Measurements from ENCODE around the gene PF4V1. TPM values are rescaled to one million over a fixed set of nuclear protein-coding genes. Genes with fewer than 3 reads are reported as not detected.
A peak's percentile ranks its signal among the peaks of the same experiment; 100 is the strongest.

The PF4V1 gene
- polyA plus RNA-seq, 1 donor (not counting 4 experiments of a cell fraction or from before 2014, with no cell fraction given), result not detected

DNA sequence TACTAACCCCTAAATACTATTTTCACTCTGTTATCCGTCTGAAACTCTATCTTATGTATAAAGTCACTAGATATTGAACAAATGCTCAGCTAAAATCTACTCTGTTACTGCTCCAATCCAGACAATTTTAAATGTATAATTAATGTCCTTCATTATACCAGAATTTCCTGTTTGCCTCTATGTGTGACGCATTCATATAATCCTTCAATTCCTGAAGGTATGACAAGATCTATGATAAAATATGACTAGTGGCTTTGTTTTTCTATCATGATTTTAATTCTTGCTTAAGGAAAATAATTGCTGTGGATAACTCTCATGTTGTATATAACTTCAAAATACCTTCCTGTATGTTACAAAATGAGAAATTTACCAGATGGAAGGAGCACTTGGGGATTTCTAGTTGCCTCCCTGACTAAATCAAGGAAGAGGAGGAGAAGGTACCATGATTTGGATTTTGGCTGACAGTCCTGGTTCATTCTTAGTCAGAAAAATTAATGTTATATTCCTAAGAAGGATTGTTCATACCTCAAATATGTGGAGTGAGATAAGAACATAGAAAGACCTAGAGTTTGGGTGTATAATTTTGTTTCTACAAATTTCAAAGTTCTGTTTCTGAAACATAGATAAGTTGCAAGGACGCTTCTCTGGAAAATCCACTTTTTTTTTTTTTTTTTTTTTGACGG, 11.7 kb upstream of the PF4V1 start:
- Histone ChIP-seq H3K9me1 (ENCODE audit: control insufficient read depth, extremely low read depth, insufficient read depth, low read length) (no peaks in the 10 kb centered on the region), H3K4me1 (ENCODE audit: control insufficient read depth, extremely low read depth, insufficient read depth, low read length) (peaks cover 35% of the 10 kb centered on the region), H2AFZ (ENCODE audit: control insufficient read depth, low read length) (no peak overlapping the region), H3K9ac (ENCODE audit: control insufficient read depth, extremely low read depth, insufficient read depth, low read length) (no peak overlapping the region), H3K36me3 (ENCODE audit: control insufficient read depth in 2 of 2, extremely low read depth in 1 of 2, insufficient read depth in 2 of 2, low read length in 2 of 2) (no peaks in the 10 kb centered on the region), H3K79me2 (ENCODE audit: control insufficient read depth, insufficient read depth, low read length) (no peaks in the 10 kb centered on the region), H3K9me3 (ENCODE audit: control insufficient read depth, low read depth, low read length) (no peaks in the 10 kb centered on the region), H3K4me2 (ENCODE audit: control insufficient read depth, extremely low read depth, insufficient read depth, low read depth, low read length) (peak overlapping the region; percentile 19), H3K4me3 (ENCODE audit: control insufficient read depth in 2 of 3, extremely low read depth in 1 of 3, insufficient read depth in 2 of 3, low read depth in 1 of 3, low read length in 3 of 3) (no peak overlapping the region), H3K27ac (ENCODE audit: control insufficient read depth, insufficient read depth, low read length) (peak overlapping the region; percentile 11), H4K20me1 (ENCODE audit: control insufficient read depth, extremely low read depth, insufficient read depth, low read length) (no peaks in the 10 kb centered on the region), H3K27me3 (ENCODE audit: control insufficient read depth, extremely low read depth, insufficient read depth, low read length) (no peaks in the 10 kb centered on the region)
- no peak for TF ChIP-seq CTCF (optimal IDR thresholded peaks at IDR 0.05 in 1 of 3, IDR thresholded peaks at IDR 0.05 in 1 of 3, conservative IDR thresholded peaks at IDR 0.05 in 1 of 3; ENCODE audit: extremely low read depth in 1 of 3, insufficient read depth in 2 of 3, low read length in 3 of 3)
- no peak for TF ChIP-seq EZH2 (IDR thresholded peaks at IDR 0.05; ENCODE audit: low read length)
- no peak for FAIRE-seq
- DNase-seq (ENCODE audit: low read depth, low spot score), result no peak
- dilution Hi-C loops (cut with MboI; ENCODE audit: extremely low pct_ligation_motif_present, low sequenced_read_pairs), result no loop called here

DNA sequence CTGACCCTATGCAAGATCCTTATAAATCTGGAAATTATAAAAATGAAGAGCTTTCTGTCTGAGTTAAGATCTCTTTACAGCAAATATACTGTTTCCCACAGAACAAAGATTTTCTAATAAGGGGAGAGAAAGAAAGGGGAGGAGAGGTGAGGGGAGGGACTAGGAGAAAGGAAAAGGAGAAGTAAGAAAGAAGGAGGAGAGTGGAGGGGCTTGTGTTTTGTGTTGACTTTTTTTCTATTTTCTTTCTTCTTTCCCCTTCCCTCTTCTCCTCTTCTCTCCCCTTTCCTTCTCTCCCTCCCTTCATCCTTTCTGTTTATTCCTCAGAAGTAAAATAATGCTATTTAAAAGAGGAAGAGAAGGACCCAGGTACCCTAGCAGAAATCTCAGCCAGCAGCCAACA, 10.4 kb upstream of the PF4V1 start:
- DNase-seq (ENCODE audit: low read depth, low spot score) (no peak), FAIRE-seq (no peak)
- H2AFZ ChIP-seq (ENCODE audit: control insufficient read depth, low read length), result no peak overlapping the region
- H3K4me2 ChIP-seq (ENCODE audit: control insufficient read depth, extremely low read depth, insufficient read depth, low read depth, low read length), result no peak overlapping the region
- H3K27me3 ChIP-seq (ENCODE audit: control insufficient read depth, extremely low read depth, insufficient read depth, low read length), result no peaks in the 10 kb centered on the region
- H3K4me3 ChIP-seq (ENCODE audit: control insufficient read depth in 2 of 3, extremely low read depth in 1 of 3, insufficient read depth in 2 of 3, low read depth in 1 of 3, low read length in 3 of 3), result no peak overlapping the region
- no peaks in the 10 kb centered on the region for H4K20me1 ChIP-seq (ENCODE audit: control insufficient read depth, extremely low read depth, insufficient read depth, low read length)
- no peaks in the 10 kb centered on the region for H3K79me2 ChIP-seq (ENCODE audit: control insufficient read depth, insufficient read depth, low read length)
- dilution Hi-C loops (cut with MboI; ENCODE audit: extremely low pct_ligation_motif_present, low sequenced_read_pairs), result no loop called here
- no peak overlapping the region for H3K27ac ChIP-seq (ENCODE audit: control insufficient read depth, insufficient read depth, low read length)
- no peaks in the 10 kb centered on the region for H3K36me3 ChIP-seq (ENCODE audit: control insufficient read depth in 2 of 2, extremely low read depth in 1 of 2, insufficient read depth in 2 of 2, low read length in 2 of 2)
- no peaks in the 10 kb centered on the region for H3K9me1 ChIP-seq (ENCODE audit: control insufficient read depth, extremely low read depth, insufficient read depth, low read length)
- H3K9me3 ChIP-seq (ENCODE audit: control insufficient read depth, low read depth, low read length), result no peaks in the 10 kb centered on the region
- H3K9ac ChIP-seq (ENCODE audit: control insufficient read depth, extremely low read depth, insufficient read depth, low read length), result no peak overlapping the region
- TF ChIP-seq CTCF (optimal IDR thresholded peaks at IDR 0.05 in 1 of 3, IDR thresholded peaks at IDR 0.05 in 1 of 3, conservative IDR thresholded peaks at IDR 0.05 in 1 of 3; ENCODE audit: extremely low read depth in 1 of 3, insufficient read depth in 2 of 3, low read length in 3 of 3) (no peak), EZH2 (IDR thresholded peaks at IDR 0.05; ENCODE audit: low read length) (no peak)
- H3K4me1 ChIP-seq (ENCODE audit: control insufficient read depth, extremely low read depth, insufficient read depth, low read length), result peaks cover 26% of the 10 kb centered on the region
